VCaP (cell line): ENCODE measurements around the gene PTCH1.
A peak's percentile ranks its signal among the peaks of the same experiment; 100 is the strongest.

ENCODE experiments used
- H3K27ac ChIP-seq: fragments of 450-650 bp; 2 replicates; pipeline ENCODE4 v1.5.1; 2017
- TF ChIP-seq, protein P1 (sequence below): fragments of 450-650 bp; conservative IDR thresholded peaks from 2 replicates; pipeline ENCODE4 v1.5.1; 2017; ENCODE audit warnings: mild to moderate bottlenecking, moderate library complexity

Gene PTCH1

GRCh38 chr9:95503369-95503768, 13.4 kb downstream of the PTCH1 start:
- TF ChIP-seq, protein P1, sequence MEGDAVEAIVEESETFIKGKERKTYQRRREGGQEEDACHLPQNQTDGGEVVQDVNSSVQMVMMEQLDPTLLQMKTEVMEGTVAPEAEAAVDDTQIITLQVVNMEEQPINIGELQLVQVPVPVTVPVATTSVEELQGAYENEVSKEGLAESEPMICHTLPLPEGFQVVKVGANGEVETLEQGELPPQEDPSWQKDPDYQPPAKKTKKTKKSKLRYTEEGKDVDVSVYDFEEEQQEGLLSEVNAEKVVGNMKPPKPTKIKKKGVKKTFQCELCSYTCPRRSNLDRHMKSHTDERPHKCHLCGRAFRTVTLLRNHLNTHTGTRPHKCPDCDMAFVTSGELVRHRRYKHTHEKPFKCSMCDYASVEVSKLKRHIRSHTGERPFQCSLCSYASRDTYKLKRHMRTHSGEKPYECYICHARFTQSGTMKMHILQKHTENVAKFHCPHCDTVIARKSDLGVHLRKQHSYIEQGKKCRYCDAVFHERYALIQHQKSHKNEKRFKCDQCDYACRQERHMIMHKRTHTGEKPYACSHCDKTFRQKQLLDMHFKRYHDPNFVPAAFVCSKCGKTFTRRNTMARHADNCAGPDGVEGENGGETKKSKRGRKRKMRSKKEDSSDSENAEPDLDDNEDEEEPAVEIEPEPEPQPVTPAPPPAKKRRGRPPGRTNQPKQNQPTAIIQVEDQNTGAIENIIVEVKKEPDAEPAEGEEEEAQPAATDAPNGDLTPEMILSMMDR: no peak
- H3K27ac ChIP-seq: no peak overlapping the region

DNA sequence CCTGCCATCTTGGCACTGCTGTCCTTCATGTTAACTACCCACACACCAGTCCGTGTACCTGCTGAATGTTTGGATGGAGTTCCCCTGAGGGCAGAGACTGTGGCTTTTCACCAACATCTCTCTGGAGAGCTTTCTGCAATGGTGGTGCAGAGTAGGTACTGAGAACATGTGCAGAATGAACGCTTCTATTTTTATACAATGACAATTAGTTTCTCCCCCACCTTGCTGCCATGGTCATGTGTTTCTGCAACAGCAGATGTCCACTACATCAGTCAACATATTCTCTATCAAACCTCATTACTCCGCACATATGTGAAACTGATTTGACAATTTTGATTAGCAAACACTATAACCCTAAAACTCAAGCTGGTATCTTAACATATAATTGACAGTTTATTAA, 14.5 kb downstream of the PTCH1 start:
- TF ChIP-seq, protein P1: no peak
- no peak overlapping the region for H3K27ac ChIP-seq

GRCh38 chr9:95499847-95500246, 16.9 kb downstream of the PTCH1 start:
- H3K27ac ChIP-seq: no peak overlapping the region
- TF ChIP-seq, protein P1: no peak

DNA sequence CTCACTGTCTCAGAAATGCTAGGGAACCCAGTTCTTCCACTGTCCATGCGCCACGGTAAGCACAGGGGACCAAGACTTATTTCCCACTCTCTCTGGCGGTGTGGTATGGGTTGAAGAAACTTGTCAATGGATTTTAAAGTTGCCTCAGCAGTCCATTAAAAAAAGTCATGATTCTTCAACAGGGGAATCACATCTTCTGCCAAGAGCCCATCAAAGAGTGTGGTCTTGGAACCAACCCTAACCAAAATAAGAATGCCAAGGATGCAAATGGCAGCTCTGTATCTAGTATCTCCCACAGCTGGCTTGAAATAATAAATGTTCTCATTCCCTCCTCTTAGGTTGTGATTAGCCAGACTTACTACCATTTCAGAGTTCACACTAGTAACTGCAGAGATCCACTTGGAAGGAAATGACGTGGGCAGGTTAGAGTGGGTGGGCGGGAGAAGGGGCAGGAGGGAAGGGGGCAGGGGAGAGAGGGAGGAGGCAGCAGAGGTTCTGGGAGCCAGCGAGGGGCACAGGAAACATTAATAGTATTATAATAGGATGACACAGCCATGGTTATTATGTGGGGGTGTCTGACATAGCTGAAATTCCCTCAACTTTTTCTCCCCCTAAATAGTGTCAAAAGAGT, 17.6 kb downstream of the PTCH1 start:
- H3K27ac ChIP-seq: no peak overlapping the region
- TF ChIP-seq, protein P1: no peak

GRCh38 chr9:95498641-95499040, 18.1 kb downstream of the PTCH1 start:
- TF ChIP-seq, protein P1: no peak
- H3K27ac ChIP-seq: no peak overlapping the region

GRCh38 chr9:95497772-95498171, 19.0 kb downstream of the PTCH1 start:
- H3K27ac ChIP-seq: no peak overlapping the region
- TF ChIP-seq, protein P1: no peak

DNA sequence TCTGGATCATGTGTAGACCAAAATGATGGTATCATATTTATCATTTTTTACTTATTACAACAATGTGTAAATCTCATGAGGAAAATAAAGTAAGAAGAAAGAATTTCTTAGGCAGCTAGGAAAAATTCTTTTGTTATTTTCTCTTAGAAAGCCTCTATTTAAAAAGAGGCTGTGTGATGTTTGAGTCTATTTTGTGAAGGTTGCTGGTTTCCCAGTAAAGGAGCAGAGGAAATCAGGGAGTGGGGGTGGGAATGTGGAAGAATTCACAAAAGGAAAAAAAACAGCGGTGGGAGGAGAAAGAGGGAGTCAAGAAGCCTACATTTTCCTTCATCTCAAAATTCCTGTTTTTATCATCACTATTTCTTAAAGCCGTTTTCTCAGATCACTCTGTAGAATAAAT, 20.1 kb downstream of the PTCH1 start:
- TF ChIP-seq, protein P1: no peak
- peak overlapping the region; percentile 95 for H3K27ac ChIP-seq
